GM12875 (cell line): ENCODE results near the gene EGF.
A peak's percentile ranks its signal among the peaks of the same experiment; 100 is the strongest.

Source experiments
- H3K4me3 ChIP-seq: one replicate; pipeline ENCODE4 v1.5.1; 2011; ENCODE audit warnings: low read depth, low read length, control low read depth
- TF ChIP-seq, protein P1 (sequence below): IDR thresholded peaks from 2 replicates; pipeline ENCODE4 v1.5.1; 2011; ENCODE audit warnings: low read depth, mild to moderate bottlenecking, control low read depth, inconsistent platforms, low read length, moderate library complexity, borderline replicate concordance; ENCODE audit not compliant: insufficient read depth

The EGF gene

DNA sequence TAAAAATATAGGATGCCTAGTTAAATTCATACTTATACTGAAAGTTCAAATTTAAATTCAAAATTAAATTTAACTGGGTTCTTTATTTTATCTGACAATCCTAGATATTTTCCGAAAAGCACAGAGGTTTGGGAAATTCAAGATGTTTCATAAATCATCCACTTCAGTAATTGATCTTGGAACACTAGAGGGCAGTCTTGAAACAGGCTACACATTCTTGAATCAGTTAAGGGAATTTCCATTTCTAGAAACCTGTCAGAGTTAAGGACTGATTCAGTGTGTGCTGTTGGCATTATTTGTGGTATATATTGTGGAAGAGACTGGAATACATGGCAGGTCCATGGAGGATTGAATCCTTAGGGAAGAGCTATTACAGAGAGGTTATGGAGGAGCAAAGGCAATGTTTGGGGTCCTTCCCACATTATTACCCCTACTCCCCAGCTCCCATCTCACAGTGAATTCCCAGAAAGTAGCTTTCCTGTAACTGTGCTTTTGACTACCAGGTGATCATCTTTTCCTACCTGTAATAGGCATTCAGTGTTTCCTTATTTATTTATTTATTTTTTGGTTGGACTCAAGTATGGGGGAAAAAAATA, 92.9 kb downstream of the EGF start:
- H3K4me3 ChIP-seq = no peak overlapping the region
- TF ChIP-seq, protein P1, sequence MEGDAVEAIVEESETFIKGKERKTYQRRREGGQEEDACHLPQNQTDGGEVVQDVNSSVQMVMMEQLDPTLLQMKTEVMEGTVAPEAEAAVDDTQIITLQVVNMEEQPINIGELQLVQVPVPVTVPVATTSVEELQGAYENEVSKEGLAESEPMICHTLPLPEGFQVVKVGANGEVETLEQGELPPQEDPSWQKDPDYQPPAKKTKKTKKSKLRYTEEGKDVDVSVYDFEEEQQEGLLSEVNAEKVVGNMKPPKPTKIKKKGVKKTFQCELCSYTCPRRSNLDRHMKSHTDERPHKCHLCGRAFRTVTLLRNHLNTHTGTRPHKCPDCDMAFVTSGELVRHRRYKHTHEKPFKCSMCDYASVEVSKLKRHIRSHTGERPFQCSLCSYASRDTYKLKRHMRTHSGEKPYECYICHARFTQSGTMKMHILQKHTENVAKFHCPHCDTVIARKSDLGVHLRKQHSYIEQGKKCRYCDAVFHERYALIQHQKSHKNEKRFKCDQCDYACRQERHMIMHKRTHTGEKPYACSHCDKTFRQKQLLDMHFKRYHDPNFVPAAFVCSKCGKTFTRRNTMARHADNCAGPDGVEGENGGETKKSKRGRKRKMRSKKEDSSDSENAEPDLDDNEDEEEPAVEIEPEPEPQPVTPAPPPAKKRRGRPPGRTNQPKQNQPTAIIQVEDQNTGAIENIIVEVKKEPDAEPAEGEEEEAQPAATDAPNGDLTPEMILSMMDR = peak; percentile 53; the same call in 1 of the 2 replicates

DNA sequence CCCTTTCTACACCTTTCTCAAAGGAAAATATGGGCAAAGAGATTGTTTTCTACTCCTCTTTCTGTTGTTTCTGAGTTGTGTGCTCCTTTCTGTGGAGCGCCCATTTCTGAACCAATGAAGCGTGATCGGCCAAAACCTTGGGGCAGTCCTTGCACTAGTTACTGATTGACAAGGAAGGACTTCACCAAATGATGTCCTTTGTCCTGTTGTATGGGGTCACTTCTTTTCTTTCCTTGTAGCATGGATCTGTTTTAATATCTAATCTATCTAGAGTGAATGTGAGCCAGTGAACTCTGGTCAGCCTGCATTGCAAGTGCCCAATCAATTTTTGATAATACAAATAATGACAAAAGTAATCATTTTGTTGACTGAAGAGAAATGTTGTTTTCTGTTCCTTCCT, 94.5 kb downstream of the EGF start:
- TF ChIP-seq, protein P1 = no peak
- no peak overlapping the region for H3K4me3 ChIP-seq

DNA sequence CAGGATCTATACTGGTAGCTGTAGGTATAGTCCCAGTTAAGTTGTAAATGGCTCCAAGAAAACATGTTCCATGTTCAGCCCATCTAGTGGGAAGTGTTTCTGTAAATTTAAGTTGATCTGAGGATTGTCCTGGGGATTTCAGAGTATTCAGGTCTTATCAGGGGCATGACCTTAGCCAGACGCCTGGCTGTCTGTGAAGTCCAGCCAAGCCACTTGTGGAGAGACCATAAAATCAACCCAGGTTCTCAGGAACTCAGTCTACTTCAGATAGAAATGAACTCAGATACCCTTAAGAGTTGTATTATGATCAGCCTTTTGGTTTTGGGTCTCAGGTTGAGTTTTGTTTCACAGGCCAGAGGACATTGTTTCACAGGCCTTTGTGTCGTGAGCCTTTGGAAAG, 95.9 kb downstream of the EGF start:
- no peak overlapping the region for H3K4me3 ChIP-seq
- TF ChIP-seq, protein P1 = no peak

DNA sequence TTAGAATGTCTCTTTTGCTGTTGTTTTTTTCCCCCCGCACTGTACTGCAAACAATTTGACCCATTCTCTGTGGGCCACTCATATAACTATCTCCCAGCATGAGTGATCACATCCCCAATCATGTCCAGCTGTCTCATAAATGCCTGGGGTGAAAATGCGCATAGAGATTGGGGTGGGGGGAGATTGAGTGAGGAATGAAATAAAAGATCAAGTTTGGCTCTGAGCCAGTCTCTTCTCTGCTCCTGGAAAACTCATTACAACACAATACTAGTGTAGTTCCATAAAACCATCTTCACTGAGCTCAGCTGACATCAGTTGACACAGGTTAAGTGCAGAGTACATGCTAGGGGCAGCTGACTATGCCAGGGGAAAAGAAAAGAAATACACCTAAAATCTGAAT, 96.9 kb downstream of the EGF start:
- TF ChIP-seq, protein P1 = no peak
- no peak overlapping the region for H3K4me3 ChIP-seq

DNA sequence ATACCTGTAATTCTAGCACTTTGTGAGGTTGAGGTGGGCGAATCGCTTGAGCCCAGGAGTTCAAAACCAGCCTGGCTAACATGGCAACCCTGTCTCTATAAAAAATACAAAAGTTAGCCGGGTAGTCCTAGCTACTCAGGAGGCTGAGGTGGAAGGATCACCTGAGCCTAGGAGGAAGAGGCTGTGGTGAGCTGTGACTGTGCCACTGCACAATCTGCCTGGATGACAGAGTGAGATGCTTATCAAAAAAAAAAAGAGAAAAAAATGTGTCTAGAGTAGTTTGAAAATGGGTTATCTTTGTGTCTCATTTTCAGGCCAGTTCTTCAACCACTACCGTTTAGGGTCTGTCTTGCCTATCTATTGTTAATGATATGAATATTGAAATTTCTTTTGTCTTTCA, 98.1 kb downstream of the EGF start:
- TF ChIP-seq, protein P1 = no peak
- H3K4me3 ChIP-seq = no peak overlapping the region

DNA sequence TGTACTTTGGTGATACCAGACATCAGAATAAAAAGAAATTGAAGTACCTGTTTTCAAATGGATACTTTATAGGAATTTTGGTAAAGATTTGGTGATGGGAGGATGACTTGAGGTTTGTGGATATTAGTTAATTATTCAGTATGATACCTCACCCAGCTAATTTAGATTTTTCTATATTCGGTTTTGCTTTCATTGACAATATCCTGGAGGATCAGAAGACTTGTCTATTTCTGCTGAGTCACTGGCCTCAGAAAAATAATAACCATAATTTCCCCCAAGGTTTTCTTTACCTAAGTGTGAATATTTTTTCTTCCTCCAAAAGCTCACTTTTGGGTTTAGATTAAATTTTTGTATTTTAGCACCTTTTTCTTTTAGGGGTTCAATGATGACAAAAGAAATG, 100.2 kb downstream of the EGF start:
- TF ChIP-seq, protein P1 = no peak

DNA sequence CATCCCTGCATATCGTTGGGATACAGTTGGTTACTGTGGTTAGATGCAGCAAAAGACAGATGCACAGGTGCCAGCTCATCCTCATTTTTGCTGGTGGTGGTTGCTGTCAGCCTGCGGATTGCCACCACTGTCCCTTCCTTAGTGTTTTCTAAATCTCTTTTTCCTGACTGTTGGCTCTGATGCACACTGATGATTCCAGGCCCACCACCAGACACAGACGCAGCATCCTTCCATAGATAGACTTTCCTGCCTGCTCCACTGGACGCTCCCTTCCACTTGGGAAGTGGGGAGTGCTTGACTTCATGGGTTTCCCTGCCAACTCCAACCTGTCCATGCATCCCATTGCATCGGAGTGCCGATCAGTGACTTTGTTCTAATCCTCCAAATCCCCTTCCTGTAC, 101.5 kb downstream of the EGF start:
- no peak overlapping the region for H3K4me3 ChIP-seq
- TF ChIP-seq, protein P1 = no peak

More for the DNA sequence above, 100.2 kb downstream of the EGF start:
- no peak overlapping the region for H3K4me3 ChIP-seq
